SH-SY5Y (cell line): Measurements from ENCODE around the gene AP3M1.

Experiments
- GATA2 ChIP-seq: IDR thresholded peaks from 2 replicates; pipeline ENCODE4 v1.6.1; 2011; ENCODE audit warnings: mild to moderate bottlenecking, low read depth, low read length
- GATA3 ChIP-seq: IDR thresholded peaks from 2 replicates; pipeline ENCODE4 v1.6.1; 2011; ENCODE audit warnings: low read depth, mild to moderate bottlenecking, low read length, moderate library complexity

DNA sequence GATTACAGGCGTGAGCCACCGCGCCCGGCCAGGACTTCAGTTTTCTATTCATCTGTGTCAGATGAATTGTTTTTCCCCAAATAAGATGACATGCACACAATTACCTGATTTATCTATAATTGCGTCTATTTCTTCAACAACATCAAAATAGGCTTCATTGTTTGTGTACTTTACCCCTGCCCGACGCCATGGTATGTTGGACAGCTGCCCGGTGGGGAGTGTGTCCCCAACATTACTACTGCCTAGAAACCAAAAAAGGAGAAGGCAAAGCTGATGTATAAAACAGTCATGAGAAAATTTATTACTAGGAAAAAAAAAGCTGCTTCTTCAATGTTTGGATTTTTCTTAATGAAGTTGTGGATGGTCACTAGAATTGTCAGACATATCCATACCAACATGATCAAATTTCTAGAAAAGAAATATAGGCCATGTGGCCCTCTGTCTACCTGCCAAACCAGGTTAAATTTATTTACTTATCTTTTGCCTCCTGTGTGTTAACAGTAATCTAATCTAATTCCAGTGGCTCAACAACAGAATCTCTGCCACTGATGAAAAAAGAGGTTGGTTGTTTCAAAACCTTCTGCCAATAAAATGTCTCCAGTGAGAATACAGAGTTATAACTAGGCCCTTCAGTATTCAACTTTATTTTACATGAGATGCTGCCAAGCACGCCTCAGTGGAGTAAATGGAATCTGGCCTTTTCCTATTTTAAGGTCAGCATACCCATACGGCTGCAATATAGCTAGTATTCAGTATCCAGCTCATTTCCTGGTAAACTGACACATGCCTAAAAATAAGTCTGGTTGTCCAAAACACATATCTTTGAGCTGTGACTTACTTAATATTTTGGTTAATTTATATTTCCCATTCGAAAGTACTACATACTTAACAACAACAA is 16.5 kb downstream of the AP3M1 start:
- TF ChIP-seq GATA3, result no peak
- no peak for TF ChIP-seq GATA2
